CD1c-positive myeloid dendritic cell (primary cell): ENCODE data around the gene PRPSAP1.

Source experiments
- DNase-seq: peaks from one replicate; pipeline ENCODE4 v3.0.0-alpha.2; 2016; ENCODE audit errors: extremely low spot score

The PRPSAP1 gene

DNA sequence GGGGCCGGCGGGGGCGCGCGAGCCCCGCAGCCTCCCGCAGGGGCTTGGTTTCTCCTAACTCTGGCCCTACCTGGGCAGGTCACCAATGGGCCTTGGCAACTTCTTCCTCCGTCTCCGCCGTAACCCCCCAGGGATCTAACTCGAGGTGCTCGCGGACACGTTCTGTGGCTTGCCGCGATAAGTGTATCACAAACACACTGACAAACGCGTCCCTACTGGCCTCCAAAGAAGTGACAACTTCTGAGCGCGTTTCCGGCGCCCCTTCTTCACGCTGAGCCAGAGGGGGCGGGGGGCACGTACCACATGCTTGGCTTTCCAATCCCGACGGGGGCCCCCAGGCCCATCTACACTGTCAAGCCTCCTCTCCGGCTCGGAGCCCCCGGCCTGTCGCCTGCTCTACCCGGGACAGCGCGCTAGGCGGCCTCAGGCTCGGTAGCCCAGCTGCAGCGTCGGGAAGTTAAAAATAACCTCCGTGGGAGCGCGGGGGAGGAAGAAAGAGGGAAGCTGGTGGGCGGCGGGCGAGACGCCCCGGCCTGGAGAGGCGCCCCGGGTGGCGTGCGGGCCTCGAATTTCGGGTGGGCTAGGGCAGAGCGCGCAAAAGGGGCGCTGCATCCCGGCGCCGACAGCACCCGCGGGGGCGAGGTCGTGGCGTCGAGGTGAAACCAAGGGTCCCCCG is 30.0 kb upstream of the PRPSAP1 start:
- DNase-seq, result peak; percentile 66

DNA sequence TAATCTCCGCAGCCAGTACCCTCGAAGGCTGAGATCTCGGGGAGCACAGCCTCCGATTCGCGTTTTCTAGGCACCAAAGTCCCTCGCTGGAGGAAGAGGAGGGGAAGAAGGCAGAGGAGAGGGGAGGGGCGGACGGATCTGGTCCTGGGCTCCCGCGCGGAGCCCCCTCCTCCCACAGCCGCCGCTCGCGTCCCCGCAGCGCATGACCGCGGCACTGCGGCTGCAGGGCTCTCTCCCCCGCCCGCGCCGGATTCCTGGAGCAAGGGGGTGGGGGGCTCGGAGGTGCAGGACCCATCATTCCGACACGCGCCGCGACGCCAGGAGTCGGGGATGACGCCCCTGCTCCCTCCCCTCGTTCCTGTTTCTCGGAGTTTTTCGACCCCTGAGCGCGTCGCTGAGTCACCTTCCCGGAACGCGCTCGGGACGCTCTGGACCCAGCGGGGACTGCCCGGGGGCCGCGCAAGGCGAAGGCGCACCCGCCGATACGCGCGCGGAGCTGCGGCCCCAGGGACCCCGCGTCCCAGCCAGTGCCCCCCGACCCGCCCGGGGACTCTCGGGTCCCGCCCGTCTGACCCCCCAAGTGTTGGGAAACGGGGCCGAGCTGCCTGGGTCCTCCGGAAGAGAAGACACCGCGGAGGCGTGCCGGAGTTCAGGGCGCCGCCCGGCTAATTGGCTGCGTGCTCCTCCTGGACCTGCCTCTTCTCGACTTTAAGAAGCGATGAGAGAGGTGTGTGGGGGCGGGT is 29.3 kb upstream of the PRPSAP1 start:
- DNase-seq, result peak; percentile 76

DNA sequence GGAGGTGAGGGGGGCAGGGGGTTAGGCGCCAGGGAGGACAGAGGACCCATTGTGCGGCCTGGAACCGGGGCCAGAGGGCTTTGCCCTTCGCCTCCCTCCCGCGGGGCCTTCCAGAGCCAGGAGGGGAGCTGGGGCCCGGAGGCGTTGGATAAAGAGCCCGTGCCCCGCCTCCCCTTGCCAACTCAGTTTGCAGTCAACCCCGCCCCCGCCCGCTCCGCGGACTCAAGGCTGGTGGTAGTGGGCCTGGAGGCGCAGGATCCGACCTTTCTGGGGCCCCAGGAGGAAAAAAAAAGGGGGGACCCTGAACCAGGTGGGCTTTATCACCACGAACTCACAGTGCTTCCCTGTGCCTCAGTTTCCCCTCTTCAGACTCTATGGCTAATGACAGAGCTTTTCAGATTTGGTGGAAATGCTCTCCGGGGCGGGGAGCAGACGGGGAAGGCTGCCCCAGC is 28.7 kb upstream of the PRPSAP1 start:
- peak; percentile 33 for DNase-seq

DNA sequence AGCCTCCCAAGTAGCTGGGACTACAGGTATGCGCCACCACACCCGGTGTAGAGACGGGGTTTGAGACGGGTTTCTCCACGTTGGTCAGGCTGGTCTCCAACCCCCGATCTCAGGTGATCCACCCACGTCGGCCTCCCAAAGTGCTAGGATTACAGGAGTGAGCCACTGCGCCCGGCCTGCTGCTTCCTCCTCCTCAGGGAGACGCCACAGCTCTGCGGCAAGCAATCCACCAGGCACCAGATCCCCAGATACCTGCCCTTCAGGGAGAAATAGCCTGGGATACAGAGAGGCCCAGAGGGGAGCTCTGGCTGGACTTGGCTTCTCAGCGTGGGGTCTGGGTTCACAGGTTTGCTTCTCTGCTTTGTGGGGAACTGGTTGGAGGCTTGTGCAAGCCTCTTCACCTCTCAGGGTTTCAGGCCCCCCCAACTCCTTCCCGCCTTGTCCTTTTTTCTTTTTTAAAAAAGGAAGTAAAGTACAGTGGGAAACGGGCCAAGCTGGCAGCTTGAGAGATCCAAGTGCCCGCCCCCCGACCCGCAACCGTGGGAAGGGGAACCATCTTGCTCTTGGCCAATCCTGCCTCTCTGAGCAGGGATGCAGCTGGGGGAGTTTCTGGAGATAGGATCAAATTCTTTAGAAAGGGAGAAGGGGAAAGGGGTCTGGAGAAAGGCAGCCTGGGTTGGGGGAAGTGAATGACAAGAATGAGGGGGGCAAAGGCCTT is 28.1 kb upstream of the PRPSAP1 start:
- DNase-seq, result peak; percentile 90

DNA sequence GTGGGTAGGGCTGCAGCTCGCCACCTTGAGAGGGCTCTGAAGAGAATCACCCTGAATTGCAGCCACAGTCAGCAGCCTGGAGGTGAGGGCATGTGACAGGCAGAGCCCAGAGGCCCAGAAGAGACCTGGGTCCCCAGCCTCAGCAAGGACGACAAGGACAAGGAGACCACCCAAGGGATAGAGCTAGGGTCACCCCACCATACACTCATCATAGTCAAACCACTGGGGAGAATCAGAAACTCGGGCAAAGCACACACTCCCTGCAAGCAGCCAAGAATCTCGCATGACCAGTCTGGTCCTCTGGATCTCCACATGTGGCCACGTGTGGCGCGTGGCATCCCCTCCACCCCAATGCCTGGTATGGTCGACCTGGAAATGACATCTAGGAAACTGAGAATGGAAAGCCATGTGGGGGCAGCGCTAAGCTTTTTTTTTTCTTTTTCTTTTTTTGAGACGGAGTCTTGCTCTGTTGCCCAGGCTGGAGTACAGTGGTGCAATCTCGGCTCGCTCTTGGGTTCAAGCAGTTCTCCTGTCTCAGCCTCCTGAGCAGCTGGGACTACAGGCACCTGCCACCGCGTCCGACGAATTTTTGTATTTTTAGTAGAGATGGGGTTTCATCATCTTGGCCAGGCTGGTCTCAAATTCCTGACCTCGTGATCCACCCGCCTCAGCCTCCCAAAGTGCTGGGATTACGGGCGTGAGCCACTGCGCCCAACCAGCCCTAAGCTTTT is 26.1 kb upstream of the PRPSAP1 start:
- DNase-seq, result no peak

DNA sequence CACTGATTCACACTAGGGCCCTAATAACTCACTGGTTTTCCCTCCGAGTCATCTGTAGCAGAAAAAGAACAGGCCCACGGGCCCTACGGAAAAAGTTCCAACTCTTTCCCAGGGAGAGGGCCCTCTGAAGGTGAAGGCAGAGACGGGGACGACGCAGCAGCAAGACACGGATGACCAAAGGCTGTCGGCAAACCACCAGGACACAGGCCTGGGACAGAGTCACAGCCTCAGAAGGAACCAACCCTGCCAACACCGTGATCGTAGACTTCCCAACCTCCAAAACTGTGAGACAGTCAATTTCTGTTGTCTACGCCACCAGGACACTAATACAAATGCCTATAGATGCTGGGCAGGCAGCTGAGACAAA is 25.5 kb upstream of the PRPSAP1 start:
- no peak for DNase-seq

DNA sequence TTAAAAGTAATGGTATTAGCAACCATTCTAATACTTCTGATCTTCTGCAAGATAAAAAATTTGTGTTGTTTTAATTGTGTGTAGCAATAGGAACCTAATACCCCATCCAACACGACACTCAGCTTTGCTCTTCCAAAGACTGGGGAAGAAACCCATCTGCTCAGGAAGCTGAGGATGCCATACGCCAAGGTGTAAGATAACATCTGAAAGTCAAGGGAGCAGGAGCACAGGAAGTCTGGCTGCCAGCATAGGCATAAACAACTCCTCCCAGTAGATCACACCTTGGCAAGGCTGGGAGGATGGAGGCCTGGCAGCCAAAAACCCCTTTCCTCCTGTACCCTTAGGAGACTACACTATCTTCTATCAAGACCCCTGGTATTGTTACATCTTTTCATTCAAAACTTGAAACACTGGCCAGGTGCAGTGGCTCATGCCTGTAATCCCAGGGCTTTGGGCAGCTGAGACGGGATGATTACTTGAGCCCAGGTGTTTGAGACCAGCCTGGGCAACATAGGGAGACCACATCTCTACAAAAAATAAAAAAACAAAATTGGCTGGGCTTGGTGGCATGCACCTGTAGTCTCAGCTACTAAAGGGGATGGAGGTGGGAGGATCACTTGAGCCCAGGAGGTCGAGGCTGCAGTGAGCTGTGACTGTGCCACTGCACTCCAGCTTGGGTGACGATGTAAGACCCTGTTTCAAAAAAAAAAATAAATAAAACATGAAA is 25.0 kb upstream of the PRPSAP1 start:
- DNase-seq, result no peak

DNA sequence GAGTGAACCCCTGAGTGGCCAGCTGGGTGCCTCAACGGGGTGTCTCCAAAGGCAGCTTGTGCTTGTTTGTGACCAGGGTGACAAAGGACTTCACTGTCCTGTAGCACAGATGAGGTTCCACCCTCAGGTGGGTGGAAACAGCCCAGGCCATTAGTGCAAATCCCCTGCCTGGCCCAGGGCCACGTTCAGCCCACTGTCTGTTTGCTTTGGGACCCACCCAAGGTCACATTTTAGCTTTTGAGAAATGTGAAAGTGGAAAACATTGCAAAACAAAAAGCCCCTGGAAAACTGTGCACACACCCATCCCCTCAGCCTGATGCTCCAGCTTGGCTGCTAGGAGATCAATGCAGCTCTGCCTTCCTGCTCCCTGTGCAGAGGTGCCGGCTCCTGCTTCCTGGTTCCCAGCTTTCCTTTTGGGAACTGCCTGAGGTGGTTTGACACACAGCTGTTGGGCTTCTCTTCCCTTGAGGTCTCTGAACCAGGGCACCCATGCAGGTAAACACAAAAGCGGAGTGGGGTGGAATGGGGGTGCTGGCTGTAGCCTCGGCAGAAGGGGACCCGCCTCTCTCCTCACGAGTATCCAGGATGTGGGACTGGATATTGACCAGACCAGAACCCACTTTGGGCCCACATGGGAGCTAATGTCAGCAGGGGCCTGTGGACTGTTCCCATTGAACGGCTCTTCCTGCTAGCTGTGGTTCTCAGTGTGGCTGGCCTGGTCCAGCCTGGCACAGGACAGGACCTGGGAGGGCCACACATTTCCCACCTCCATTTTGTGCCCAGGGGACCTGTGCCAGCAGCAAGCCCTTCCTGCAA is 22.8 kb upstream of the PRPSAP1 start:
- no peak for DNase-seq

DNA sequence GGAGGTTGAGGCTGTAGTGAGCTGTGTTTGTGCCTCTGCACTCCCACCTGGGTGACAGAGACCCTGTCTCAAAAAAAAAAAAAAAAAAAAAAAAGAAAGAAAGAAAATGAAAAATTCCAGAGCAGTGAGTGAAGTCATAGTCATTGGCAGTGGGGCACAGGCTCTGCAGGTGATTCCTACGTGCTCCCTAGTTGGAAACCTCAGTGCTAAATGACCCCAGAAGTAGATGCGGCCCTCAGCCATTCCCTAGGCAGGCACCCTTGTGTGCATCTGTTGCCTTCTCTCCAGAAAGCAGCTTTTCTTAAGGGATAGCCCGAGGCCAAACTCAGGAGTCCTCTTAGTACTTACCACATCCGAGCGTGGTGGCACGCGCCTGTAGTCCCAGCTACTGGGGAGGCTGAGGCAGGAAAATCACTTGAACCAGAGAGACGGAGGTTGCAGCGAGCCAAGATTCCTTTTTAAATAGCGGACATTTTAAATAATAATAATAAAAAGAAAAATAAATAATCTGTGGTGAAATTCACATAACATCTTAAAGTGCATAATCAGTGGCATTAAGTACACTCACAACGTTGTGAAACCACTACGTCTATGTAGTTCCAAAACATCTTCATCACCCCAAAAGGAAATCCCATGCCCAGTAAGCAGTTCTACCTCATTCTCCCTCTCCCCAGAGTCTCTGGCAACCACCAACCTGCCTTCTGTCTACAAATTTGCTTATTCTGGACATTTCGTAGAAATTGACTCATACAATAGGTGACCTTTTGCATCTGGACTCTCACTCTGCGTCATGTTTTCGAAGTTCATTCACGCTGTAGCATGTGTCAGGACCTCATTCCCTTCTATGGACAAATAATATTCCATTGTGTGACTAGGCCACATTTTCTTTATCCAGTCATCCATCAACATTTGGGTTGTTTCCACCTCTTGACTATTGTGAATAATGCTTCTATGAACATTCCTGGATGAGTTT is 18.2 kb upstream of the PRPSAP1 start:
- DNase-seq, result no peak

DNA sequence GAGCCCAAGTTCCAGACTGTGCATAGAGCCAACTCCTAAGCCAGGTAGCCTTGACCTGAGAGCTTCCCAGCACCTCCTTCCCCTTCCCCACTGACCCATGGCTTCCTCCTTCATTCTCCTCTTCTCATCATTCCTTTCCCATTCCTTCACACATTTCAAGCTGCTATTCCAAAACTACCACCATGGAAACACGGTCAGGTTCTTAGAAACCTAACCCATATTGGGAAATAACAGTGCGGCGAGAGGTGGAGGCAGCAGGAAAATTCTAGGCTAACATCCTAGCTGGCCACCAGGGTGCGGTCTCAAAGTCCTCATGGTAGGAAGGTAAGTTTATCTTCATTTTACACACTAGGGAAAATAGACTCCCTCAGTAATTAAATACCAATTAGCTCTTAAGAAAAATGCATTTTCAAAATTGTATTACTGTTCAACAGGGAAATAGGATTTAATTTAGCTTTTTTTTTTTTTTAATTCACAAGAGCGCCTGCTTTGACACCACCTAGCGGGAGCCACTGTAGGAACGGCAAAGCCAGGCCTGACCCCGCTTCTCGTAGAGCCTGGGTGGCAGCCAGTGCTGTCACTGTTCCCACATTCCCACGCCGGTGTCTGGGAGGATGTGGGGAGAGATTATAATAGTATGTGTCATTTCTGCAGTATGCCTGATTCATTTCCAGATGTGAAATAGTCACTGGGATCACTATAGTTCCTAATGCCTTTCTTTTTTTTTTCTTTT is 16.7 kb upstream of the PRPSAP1 start:
- DNase-seq, result peak; percentile 24

DNA sequence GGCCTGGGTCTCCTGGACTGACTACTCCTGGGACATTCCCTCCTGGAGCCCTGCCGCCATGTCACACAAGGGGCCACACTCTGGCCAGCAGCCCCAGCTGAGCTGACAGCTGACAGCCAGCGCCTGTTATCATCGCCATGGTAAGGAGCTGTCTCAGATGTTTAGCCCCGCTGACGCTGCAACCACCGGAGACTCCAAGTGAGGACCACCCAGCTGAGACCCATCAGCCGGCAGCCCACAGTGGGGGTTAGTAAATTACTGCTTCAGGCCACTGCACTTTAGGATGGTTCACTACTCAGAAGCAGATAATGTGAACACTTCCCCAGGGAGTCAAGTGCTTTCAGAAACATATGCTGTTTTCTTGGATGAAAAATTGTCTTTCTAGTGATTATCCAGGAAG is 16.1 kb upstream of the PRPSAP1 start:
- DNase-seq, result no peak

DNA sequence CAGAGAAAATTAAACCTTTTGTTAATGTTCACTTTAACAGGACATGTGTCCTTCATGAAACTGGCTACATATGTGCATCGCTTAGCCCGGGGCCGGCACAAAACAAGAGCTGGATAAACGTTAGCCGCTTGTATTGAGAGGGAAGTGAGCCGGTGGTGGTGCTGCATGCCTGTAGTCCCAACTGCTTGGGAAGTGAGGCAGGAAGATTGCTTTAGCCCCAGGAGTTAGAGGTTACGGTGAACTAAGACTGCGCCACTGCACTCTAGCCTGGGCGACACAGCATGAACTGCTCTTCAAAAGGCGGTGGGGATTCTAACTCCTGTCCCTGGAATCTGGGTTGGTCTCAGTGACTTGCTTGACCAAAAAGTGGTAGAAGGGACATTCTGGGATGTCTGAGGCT is 15.7 kb upstream of the PRPSAP1 start:
- DNase-seq, result no peak

DNA sequence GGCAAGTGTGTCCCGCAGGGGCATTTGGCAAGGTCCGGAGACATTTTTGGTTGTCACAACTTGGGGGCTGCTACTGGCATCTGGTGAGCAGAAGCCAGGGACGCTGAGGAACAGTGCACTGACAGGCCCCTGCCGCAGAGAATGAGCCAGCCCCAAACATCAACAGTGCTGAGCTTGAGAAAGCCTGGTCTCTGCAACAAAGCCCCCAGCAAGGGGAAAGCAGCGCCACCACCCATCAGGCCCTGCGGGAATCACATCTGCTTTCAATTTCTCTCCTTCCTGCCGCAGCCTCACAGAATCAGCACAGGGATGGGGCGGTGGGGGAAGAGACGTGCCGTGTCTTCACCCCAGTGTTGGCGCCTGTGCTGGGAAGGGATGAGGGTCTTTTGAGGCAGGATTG is 14.8 kb upstream of the PRPSAP1 start:
- DNase-seq, result no peak

DNA sequence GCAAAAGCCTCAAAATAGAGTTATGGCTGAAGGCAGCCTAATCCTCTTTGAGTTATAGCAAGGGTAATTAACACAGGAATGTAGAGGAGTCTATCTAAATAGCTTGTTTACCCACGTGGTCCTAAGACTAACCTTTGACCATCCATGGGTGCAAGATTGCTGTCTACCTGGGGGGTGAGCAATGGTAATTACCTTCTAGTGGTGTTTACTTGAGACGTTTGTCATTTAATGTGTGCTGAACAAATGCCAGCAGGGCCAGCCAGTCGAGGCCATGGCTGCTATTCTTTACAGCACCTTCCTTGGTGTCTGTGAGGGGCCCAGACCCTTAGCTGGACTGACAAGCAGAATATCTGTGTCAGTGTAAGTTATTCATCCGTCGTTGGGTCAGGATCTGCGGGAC is 13.9 kb upstream of the PRPSAP1 start:
- DNase-seq, result no peak

DNA sequence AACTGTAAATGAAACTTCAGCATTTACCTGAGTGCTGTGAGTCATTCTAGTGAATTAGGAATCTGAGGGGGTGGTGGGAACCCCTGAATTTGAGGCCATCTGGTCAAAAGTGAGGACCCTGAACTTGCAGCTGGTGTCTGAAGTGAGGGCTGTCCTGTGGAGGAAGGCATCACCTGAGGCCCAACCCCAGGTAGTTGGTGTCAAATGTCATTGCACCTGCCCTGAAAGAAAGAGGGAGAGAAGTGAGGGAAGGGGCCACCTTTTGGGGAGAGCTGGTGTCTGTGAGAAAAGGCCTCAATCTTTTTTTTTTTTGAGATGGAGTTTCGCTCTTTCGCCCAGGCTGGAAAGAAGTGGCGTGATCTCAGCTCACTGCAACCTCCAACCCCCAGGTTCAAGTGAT is 12.5 kb upstream of the PRPSAP1 start:
- DNase-seq, result no peak

DNA sequence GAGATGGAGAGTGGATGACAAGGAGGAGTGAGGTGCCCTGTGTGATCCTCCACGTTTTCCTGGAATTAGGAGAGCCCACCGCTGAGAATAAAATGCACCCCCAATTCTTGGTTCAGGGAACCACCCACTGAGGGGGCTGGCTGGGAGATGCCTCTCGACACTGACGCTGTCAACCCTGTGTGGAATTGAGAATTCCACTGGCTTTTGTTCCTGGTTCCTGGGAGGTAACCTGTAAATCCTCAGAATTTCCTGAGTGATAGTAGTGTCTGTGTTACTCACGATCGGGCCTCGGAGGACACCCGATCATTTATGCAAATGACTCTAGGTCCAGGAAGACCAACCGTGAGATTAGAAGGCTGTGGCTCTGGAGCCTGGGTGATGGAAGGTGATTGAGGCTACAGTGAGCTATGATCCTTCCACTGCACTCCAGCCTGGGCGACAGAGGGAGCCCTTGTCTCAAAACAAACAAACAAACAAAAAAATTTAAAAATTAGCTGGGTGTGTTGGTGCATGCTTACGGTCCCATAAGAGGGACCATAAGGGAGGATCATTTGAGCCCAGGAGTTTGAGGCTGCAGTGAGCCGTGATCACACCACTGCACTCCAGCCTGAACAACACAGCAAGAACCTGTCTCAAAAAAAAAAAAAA is 11.7 kb upstream of the PRPSAP1 start:
- DNase-seq, result no peak

DNA sequence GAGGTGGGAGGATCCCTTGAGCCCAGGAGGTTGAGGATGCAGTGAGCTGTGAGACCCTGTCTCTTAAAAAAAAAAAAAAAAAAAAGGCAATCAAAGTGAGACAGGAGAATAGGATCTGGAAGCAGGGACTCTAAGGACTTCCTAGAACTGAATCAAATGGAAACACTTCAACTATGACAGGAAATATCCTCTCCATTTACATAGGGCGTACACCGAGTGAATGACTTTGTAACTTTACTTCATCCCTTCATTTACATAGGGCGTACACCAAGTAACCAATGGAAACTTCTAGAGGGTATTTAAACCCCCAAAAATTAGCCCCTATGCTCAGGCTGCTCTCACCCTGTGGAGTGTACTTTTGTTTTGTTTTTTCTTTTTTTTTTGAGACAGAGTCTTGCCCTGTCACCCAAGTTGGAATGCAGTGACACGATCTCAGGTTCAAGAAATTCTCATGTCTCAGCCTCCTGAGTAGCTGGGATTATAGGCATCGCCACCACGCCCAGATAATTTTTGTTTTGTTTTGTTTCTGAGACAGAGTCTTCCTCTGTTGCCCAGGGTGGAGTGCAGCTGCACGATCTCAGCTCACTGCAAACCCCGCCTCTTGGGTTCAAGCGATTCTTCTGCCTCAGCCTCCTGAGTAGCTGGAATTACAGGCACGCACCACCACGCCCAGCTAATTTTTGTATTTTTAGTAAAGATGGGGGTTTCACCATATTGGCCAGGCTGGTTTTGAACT is 9.6 kb upstream of the PRPSAP1 start:
- no peak for DNase-seq

DNA sequence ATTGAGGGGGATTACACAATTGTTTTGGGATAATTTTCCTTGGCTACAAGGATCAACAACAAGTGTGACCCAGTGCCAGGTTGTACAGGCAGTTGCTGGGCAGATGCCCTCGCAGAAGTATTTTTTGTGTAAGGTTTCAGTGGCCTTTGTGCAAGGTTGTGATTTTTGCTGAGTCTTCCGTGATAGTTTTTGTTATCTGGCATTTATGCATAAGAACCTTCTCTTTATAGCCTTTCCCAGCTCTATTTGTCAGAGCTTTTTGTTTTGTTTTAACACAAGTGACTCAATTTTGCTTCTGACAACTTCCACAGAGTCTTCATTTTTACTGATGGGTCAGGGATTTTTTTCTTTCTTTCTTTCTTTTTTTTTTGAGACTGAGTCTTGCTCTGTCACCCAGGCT is 6.7 kb upstream of the PRPSAP1 start:
- DNase-seq, result no peak
